CD4-positive, alpha-beta T cell (primary cell): Measurements from ENCODE around the gene CLPSL2. TPM values are rescaled to one million over a fixed set of nuclear protein-coding genes. Genes with fewer than 3 reads are reported as not detected.
A peak's percentile ranks its signal among the peaks of the same experiment; 100 is the strongest.

ENCODE experiments used
- ATAC-seq: fragments of 200-7000 bp; cut with Tn5 transposase; one replicate; pipeline ENCODE4 v1.10.0; 2022; ENCODE audit warnings: mild to moderate bottlenecking; ENCODE audit not compliant: poor library complexity
- CTCF ChIA-PET: fragments of 350-600 bp; sonication (Branson Sonifier 250); formaldehyde crosslinking; loops from one replicate; lab custom pipeline; 2021; ENCODE audit warnings: antibody characterized with exemption, inconsistent platforms; lab: Charles Lee
- POLR2A ChIA-PET: fragments of 350-600 bp; sonication (Branson Sonifier 250); formaldehyde crosslinking; loops from one replicate; lab custom pipeline; 2021; ENCODE audit warnings: antibody characterized with exemption, inconsistent platforms; lab: Charles Lee
- DNase-seq, 14 experiments: peaks; one replicate each; pipeline ENCODE4 v3.0.0-alpha.2; 2013 to 2020; ENCODE audit warnings: mixed read lengths in 2 of 14
- H3K27ac ChIP-seq, 2 donors: one replicate each; pipeline versions ENCODE4 v1.5.1 to v1.7.0; 2013; ENCODE audit warnings: low read length in 2 of 2, low read depth in 1 of 2, mild to moderate bottlenecking in 1 of 2
- H3K27me3 ChIP-seq, 2 experiments: 1 replicate in 1 of 2; 2 replicates in 1 of 2; pipeline versions ENCODE4 v1.6.1 to v1.7.0; 2013; ENCODE audit warnings: low read length in 2 of 2, control low read depth in 1 of 2, mild to moderate bottlenecking in 1 of 2, moderate library complexity in 1 of 2; ENCODE audit not compliant: insufficient read depth in 2 of 2, control insufficient read depth in 1 of 2
- H3K36me3 ChIP-seq: one replicate; pipeline ENCODE4 v1.6.1; 2013; ENCODE audit warnings: low read length, control low read depth; ENCODE audit not compliant: insufficient read depth
- H3K4me1 ChIP-seq: one replicate; pipeline ENCODE4 v1.6.1; 2013; ENCODE audit warnings: low read length, control low read depth; ENCODE audit not compliant: insufficient read depth
- H3K4me3 ChIP-seq: one replicate; pipeline ENCODE4 v1.5.1; 2013; ENCODE audit warnings: mild to moderate bottlenecking, low read length, moderate library complexity
- H3K9me3 ChIP-seq, 2 experiments: 1 replicate in 1 of 2; 2 replicates in 1 of 2; pipeline versions ENCODE4 v1.6.1 to v1.7.0; 2013; ENCODE audit warnings: low read length in 2 of 2, mild to moderate bottlenecking in 2 of 2, control low read depth in 1 of 2, moderate library complexity in 1 of 2; ENCODE audit not compliant: control insufficient read depth in 1 of 2, insufficient read depth in 1 of 2
- H3K27ac Mint-ChIP-seq: one replicate; pipeline ENCODE4 v1.8.0; 2020; ENCODE audit warnings: mixed read lengths
- H3K27me3 Mint-ChIP-seq: one replicate; pipeline ENCODE4 v1.8.0; 2021; ENCODE audit warnings: mixed read lengths
- H3K36me3 Mint-ChIP-seq: one replicate; pipeline ENCODE4 v1.8.0; 2021; ENCODE audit warnings: low read depth, mixed read lengths
- H3K4me1 Mint-ChIP-seq: one replicate; pipeline ENCODE4 v1.8.0; 2021; ENCODE audit warnings: low read depth, mixed read lengths
- H3K4me3 Mint-ChIP-seq: one replicate; pipeline ENCODE4 v1.8.0; 2020; ENCODE audit warnings: mild to moderate bottlenecking, mixed read lengths
- H3K9me3 Mint-ChIP-seq: one replicate; pipeline ENCODE4 v1.8.0; 2020; ENCODE audit warnings: mixed read lengths
- intact Hi-C, 2 experiments: fragments of 100-400 bp; cut with DNase I in 1 of 2; cut with micrococcal nuclease in 1 of 2; formaldehyde crosslinking; loops; one replicate each; pipeline versions ENCODE4 v1.15.1 to v1.9.0; 2023 to 2025; cut with DNase I, micrococcal nuclease
- total RNA-seq, 174 experiments: library from RNA in 2 of 174; stranded (reverse) in 2 of 174; gene quantifications; one replicate each; pipeline ENCODE4 v1.2.3 and lab custom pipeline; 2021 to 2026
- TF ChIP-seq, protein P1 (sequence below): fragments of 200-600 bp; IDR thresholded peaks from one replicate; pipeline ENCODE4 v1.8.0; 2022; ENCODE audit warnings: antibody characterized with exemption, mild to moderate bottlenecking

Gene CLPSL2
- total RNA-seq, 2 experiments from 2014 or later: not detected

DNA sequence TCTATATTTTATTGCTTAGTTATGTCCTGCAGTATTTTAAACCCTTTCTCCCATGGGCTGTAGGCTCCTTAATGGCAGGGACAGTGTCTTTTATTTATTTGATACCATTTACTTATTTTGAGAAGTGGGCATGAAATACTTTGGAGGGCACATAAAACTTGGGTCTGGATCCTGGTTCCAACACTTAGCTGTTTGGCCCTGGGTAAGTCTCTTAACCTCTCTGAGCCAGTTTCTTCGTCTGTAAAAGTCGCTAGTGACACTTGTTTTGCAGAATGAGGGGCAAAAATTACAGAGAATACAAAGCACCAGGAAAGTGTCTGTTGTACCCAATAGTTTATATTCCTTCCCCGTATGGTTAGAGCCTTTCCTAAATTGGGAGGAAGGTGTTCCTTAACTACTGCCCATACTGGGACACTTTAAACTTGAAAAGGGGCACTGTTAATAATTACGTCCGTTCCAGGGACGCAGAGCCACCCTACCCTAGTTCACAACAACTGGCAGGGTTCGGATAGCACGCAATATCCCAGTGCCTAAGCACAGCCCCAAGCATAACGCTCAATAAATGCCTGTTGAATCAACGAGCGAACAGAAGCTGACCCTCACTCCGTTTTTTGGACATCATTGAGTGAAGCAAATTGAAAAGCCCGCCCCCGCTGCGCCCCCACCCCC, 45.5 kb upstream of the CLPSL2 start:
- TF ChIP-seq, protein P1, sequence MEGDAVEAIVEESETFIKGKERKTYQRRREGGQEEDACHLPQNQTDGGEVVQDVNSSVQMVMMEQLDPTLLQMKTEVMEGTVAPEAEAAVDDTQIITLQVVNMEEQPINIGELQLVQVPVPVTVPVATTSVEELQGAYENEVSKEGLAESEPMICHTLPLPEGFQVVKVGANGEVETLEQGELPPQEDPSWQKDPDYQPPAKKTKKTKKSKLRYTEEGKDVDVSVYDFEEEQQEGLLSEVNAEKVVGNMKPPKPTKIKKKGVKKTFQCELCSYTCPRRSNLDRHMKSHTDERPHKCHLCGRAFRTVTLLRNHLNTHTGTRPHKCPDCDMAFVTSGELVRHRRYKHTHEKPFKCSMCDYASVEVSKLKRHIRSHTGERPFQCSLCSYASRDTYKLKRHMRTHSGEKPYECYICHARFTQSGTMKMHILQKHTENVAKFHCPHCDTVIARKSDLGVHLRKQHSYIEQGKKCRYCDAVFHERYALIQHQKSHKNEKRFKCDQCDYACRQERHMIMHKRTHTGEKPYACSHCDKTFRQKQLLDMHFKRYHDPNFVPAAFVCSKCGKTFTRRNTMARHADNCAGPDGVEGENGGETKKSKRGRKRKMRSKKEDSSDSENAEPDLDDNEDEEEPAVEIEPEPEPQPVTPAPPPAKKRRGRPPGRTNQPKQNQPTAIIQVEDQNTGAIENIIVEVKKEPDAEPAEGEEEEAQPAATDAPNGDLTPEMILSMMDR: no peak
- ATAC-seq (peak; percentile 3), DNase-seq (no peak)
- Mint-ChIP-seq H3K4me3 (peak overlapping the region; percentile 96), H3K9me3 (no peaks in the 10 kb centered on the region), H3K4me1 (peaks cover 92% of the 10 kb centered on the region), H3K36me3 (no peaks in the 10 kb centered on the region), H3K27me3 (no peaks in the 10 kb centered on the region), H3K27ac (peak overlapping the region; percentile 87)
- Histone ChIP-seq H3K36me3 (no peaks in the 10 kb centered on the region), H3K27ac (peak overlapping the region; percentile 83 to 96), H3K27me3 (no peaks in the 10 kb centered on the region), H3K4me3 (peak overlapping the region; percentile 87), H3K4me1 (peaks cover 97% of the 10 kb centered on the region), H3K9me3 (no peaks in the 10 kb centered on the region)
- intact Hi-C loops: loop anchor here (1.0 to 5.0 kb wide), 2 partner anchors 43 to 129 kb away; partner anchors contain the start of gene FKBP5 (in 1 of the 2)
- CTCF ChIA-PET: interaction anchor here (1.5 to 3.9 kb wide), 4 partner anchors 44 to 107 kb away, joined by 3 to 19 read pairs (median 6); no protein-coding TSS in a partner anchor
- POLR2A ChIA-PET: interaction anchor here (0.7 to 8.0 kb wide), 14 partner anchors 9 to 471 kb away, joined by 3 to 96 read pairs (median 7); partner anchors contain the start of genes FKBP5 and ZNF76

- intact Hi-C loops: loop anchor here (1.0 to 5.0 kb wide), 2 partner anchors 43 to 129 kb away; partner anchors contain the start of gene FKBP5 (in 1 of the 2)
- peak; percentile 84 to 97 (median 92) for DNase-seq
- Histone ChIP-seq H3K4me1 (peaks cover 97% of the 10 kb centered on the region), H3K27me3 (no peaks in the 10 kb centered on the region), H3K9me3 (no peaks in the 10 kb centered on the region), H3K4me3 (peak overlapping the region; percentile 87), H3K36me3 (no peaks in the 10 kb centered on the region), H3K27ac (peak overlapping the region; percentile 94 to 96)
- ChIA-PET CTCF (interaction anchor here (1.1 to 3.9 kb wide), 7 partner anchors 45 to 147 kb away, joined by 3 to 19 read pairs (median 4); no protein-coding TSS in a partner anchor), POLR2A (interaction anchor here (1.4 to 8.0 kb wide), 15 partner anchors 9 to 472 kb away, joined by 3 to 96 read pairs (median 7); partner anchors contain the start of genes FKBP5, PPARD and ZNF76)
- no peaks in the 10 kb centered on the region for H3K9me3 Mint-ChIP-seq
- H3K27me3 Mint-ChIP-seq: no peaks in the 10 kb centered on the region
- peak overlapping the region; percentile 96 for H3K4me3 Mint-ChIP-seq
- peak; percentile 46 for ATAC-seq
- H3K36me3 Mint-ChIP-seq: no peaks in the 10 kb centered on the region
- peaks cover 92% of the 10 kb centered on the region for H3K4me1 Mint-ChIP-seq
- H3K27ac Mint-ChIP-seq: peak overlapping the region; percentile 87
- TF ChIP-seq, protein P1: no peak
Measured at GRCh38 chr6:35731414-35731735, 45.0 kb upstream of the CLPSL2 start.

GRCh38 chr6:35731736-35732532, 44.5 kb upstream of the CLPSL2 start:
- peak; percentile 88 to 98 (median 94) for DNase-seq
- intact Hi-C loops: loop anchor here (1.0 to 5.0 kb wide), 3 partner anchors 44 to 148 kb away; partner anchors contain the start of gene FKBP5 (in 2 of the 2)

More at GRCh38 chr6:35731736-35732532, 44.5 kb upstream of the CLPSL2 start:
- Histone ChIP-seq H3K27me3 (no peaks in the 10 kb centered on the region), H3K9me3 (no peaks in the 10 kb centered on the region), H3K27ac (peak overlapping the region; percentile 94 to 96), H3K36me3 (no peaks in the 10 kb centered on the region), H3K4me1 (peaks cover 97% of the 10 kb centered on the region), H3K4me3 (peak overlapping the region; percentile 87)
- ChIA-PET CTCF (interaction anchor here (0.6 to 3.9 kb wide), 11 partner anchors 9 to 147 kb away, joined by 3 to 19 read pairs (median 4); no protein-coding TSS in a partner anchor), POLR2A (interaction anchor here (0.7 to 8.0 kb wide), 27 partner anchors 10 to 472 kb away, joined by 3 to 96 read pairs (median 5); partner anchors contain the start of genes FKBP5, PPARD and ZNF76)
- Mint-ChIP-seq H3K9me3 (no peaks in the 10 kb centered on the region), H3K27me3 (no peaks in the 10 kb centered on the region), H3K4me1 (peaks cover 92% of the 10 kb centered on the region), H3K4me3 (peak overlapping the region; percentile 96), H3K27ac (peak overlapping the region; percentile 87), H3K36me3 (no peaks in the 10 kb centered on the region)
- ATAC-seq: peak; percentile 55
- TF ChIP-seq, protein P1: no peak
